NCI-H748 treated with DMSO at 0.1 percent for 48 hours (cell line): Measurements from ENCODE around the gene PIGQ.

Experiments used
- DNase-seq: peaks from one replicate; lab custom pipeline; 2025; lab: John Stamatoyannopoulos, UW

Gene PIGQ

GRCh38 chr16:567373-568256, 2.2 kb upstream of the PIGQ start:
- DNase-seq = no peak

- no peak for DNase-seq
Measured at GRCh38 chr16:568401-569258, 1.1 kb upstream of the PIGQ start.

GRCh38 chr16:572865-573650, 3.3 kb downstream of the PIGQ start:
- DNase-seq = no peak

GRCh38 chr16:574021-574760, 4.4 kb downstream of the PIGQ start:
- no peak for DNase-seq

GRCh38 chr16:575354-576196, 5.8 kb downstream of the PIGQ start:
- DNase-seq = no peak

- no peak for DNase-seq
Measured at GRCh38 chr16:576197-576822, 6.5 kb downstream of the PIGQ start.

GRCh38 chr16:576823-577201, 7.0 kb downstream of the PIGQ start:
- no peak for DNase-seq

- DNase-seq = no peak
Measured at GRCh38 chr16:577796-578195, 8.0 kb downstream of the PIGQ start.

- no peak for DNase-seq
Measured at GRCh38 chr16:578232-578869, 8.6 kb downstream of the PIGQ start.

GRCh38 chr16:578870-579405, 9.2 kb downstream of the PIGQ start:
- no peak for DNase-seq

- DNase-seq = no peak
Measured at GRCh38 chr16:580141-580945, 10.6 kb downstream of the PIGQ start.

GRCh38 chr16:580946-581498, 11.3 kb downstream of the PIGQ start:
- no peak for DNase-seq

- DNase-seq = no peak
Measured at GRCh38 chr16:582218-582613, 12.4 kb downstream of the PIGQ start.

GRCh38 chr16:582614-583331, 13.0 kb downstream of the PIGQ start:
- DNase-seq = no peak

GRCh38 chr16:583470-583814, 13.7 kb downstream of the PIGQ start:
- no peak for DNase-seq

- no peak for DNase-seq
Measured at GRCh38 chr16:583815-584591, 14.2 kb downstream of the PIGQ start.

- no peak for DNase-seq
Measured at GRCh38 chr16:585351-585750, 15.6 kb downstream of the PIGQ start.
